ENCODE measurements around the gene COL5A1.
A peak's percentile ranks its signal among the peaks of the same experiment; 100 is the strongest.
"Not testable (repeated sequence)": the region's sequence is repeated elsewhere in the genome, so short reads cannot be mapped to it uniquely, and the experiment has no call there.

Gene COL5A1

GRCh38 chr9:134658378-134658955, 16.9 kb downstream of the COL5A1 start:
- DNase-seq = peak; percentile 13

- DNase-seq = no peak
These were observed 18.1 kb downstream of the COL5A1 start for GRCh38 chr9:134659688-134660131.

DNA sequence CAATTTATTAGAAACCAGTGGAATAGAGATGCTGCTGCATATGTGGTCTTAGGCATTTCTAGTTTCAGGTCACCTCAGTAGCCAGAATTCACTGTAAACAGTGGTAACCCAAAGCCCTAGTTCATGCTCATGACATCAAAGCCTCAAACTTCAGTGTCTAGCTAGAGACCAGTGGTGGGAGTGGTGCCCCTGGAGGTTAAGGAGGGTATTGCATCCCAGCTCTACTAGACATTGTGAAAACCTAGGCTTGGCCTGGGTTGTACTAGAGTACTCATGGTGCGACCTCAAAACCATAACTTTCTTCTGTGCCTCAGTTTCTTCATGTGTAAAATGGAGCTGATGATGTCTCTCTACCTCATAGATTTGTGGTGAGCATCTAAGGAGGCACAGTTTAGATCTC, 18.8 kb downstream of the COL5A1 start:
- no peak for DNase-seq

GRCh38 chr9:134661299-134661698, 19.7 kb downstream of the COL5A1 start:
- no peak for DNase-seq

DNA sequence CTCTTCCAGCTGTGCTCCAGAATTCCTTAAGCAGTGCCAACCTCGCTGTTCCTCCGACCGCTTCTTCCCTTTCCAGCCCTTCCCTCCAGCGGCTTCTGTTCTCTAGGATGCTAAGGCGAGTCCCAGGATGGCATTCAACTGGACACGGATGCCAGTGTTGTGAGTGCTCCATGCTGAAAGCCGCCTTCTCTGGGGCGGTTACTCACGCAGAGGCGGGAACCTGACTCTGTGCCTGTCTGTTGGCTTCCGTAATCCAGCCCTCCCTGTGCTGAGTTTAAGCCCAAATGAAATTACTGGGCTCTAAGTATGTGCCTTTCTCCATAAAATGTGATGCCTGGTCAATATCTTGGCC, 20.2 kb downstream of the COL5A1 start:
- no peak for DNase-seq

- no peak for DNase-seq
These were observed 20.7 kb downstream of the COL5A1 start for GRCh38 chr9:134662143-134662876.

- DNase-seq = no peak
These were observed 21.5 kb downstream of the COL5A1 start for GRCh38 chr9:134663084-134663483.

DNA sequence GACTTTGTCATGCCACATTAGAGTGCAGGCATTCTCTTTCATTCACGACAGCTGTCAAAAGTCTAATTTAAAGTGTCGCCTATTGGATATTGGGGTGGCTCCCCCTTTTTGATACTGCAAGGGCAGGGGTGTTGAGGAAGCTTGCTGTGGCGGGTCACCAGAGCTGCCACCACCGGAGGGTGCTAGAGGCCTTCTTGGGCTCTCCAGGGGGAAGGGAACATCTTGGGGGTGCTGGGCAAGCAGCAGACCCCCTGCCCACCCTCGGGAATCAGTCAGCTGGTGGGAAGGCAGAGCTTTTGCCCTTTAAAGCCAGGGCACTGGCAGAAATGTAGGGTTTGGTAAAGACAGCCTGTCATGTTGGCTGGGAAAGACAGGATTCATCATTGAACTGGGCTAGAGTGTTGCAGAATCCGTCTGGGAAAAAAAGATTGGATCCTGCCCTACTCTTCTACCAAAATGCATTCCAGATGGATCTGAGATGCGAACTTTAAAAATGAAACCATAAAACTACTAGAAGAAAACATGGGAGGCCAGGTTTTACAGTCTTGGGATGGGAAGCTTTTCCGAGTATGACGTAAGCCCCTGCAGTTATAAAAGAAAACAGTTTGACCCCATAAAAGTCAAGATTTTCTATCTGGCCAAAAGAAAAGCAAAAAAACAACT, 22.3 kb downstream of the COL5A1 start:
- no peak for DNase-seq

- no peak for DNase-seq
These were observed 22.8 kb downstream of the COL5A1 start for GRCh38 chr9:134664446-134664845.

DNA sequence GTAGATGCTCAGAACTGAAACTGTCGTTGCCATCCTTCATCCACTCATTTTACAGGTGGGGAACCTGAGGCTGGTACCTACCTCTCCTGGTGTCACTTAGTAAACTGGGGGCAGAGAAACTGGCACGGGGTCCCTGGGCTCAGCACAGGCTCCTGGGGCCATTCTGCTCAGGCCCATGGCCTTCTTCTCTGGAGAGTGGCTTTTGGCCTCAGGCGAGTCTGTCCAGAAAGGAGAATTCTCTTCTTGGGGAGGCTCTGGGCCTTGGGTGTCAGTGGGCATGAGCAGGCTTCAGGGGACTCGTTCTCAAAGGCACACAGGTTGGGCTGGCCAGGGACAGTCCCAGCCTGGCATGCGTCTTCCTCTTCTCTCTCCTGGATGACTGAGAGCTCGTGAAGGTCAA, 24.6 kb downstream of the COL5A1 start:
- no peak for DNase-seq

DNA sequence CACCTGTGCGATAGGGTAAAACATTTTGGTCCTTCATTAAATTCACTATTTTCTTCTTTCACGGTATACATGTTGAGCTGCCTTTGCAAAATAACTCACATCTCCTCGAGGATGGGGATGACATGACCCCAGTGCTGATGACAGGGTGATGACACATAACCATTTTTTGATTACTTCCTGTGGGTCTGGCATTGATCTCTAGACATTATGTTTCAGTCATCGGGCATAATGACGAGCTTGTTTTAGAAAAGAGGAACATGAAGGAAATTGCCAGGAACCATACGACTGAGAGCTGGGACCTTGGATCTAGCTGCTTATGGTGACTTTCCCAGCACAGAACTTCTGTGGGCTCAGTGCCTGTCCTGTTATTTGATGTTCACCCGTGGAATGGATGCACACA, 25.2 kb downstream of the COL5A1 start:
- DNase-seq = no peak

DNA sequence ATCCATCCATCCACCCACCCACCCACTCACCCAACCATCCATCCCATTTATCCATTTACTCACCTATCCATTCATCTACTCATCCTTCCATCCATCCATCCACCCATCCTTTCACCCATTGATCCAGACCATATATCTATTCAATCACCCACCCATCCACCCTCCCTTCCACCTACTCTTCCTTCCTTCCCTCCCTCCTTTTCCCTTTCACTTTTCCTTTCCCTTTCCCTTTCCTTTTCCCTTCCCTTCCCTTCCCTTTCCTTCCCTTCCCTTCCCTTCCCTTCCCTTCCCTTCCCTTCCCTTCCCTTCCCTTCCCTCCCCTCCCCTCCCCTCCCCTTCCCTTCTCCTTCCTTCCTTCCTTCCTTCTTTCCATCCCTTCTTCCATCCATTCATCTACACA, 27.4 kb downstream of the COL5A1 start:
- not testable (repeated sequence) for DNase-seq

- DNase-seq = no peak
These were observed 27.9 kb downstream of the COL5A1 start for GRCh38 chr9:134669399-134669955.

GRCh38 chr9:134670042-134670525, 28.5 kb downstream of the COL5A1 start:
- no peak for DNase-seq

- DNase-seq = no peak
These were observed 29.3 kb downstream of the COL5A1 start for GRCh38 chr9:134670851-134671281.

DNA sequence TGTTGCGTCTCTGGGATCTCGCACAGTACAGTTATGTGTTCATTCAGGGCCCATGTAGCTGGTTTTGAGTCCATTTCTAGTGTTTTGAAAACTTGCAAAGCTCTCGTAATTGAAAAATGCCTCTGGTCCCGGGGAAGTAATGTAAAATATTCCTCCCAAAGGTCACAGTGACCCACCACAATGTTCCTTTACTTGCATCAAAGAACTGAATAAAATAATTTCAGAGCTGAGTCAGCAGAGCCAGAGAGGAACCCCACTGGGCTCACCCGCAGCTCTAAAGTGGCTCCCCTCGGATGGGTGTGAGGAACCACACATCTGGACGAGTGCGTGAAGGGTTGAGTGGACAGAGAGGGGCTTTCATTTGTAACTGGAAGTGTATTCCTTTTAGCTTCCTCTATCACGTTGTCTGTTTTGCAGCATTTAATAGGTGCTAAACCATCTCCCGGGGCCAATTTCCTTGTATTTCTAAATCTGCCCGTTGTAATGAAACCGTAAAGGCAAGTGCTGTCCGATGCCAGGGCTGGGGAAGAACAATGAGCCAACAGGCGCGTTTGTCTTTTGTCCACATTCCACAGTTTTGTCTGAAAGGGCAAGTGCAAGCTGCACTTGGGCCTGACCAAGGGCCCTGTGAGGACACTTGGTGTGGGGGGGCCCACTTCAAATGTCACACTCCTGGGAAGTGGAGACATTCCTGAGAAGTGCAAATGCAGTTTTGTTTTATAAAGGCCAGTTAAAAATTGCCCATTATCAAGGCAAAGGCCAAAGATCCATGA, 29.9 kb downstream of the COL5A1 start:
- peak; percentile 15 for DNase-seq

DNA sequence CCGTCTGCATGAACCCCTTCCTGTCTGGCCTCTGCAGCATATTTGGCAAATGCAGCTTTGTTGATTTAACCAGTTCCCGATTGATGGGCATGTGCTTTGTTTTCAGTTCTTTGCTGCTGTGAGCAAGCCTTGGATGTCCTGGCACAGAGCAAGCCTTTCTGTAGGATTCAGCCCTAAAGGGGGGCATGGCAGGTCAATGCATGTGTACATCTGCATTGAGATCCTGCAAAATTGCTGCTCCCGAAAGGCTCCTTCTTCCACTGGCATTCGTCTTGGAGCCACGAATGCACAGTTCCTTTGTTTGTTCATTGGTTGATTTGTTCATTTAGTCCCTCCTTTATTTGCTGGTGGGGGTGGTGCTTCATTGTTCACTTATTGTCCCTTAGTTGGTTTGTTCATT, 34.8 kb downstream of the COL5A1 start:
- no peak for DNase-seq

GRCh38 chr9:134676886-134677285, 35.3 kb downstream of the COL5A1 start:
- no peak for DNase-seq

DNA sequence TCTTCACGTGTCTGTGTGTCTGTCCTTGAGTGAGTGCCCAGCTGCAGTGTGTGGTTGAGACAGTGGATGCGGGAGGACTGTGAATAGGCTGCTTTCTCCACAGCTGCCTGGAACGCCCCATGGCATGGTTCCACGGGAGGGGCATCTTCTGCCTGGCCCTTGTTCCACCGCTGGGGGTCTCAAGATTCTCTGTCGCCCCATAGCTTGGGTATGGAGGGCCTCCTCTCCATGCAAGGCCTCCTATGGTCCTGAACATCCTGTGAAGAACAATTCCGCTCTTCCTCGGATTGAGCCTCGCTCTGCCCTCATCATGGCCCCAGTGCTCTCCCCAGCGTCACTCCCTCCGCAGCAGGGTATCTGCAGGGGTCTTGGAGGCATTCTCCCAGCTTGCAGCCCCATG, 36.1 kb downstream of the COL5A1 start:
- no peak for DNase-seq

DNA sequence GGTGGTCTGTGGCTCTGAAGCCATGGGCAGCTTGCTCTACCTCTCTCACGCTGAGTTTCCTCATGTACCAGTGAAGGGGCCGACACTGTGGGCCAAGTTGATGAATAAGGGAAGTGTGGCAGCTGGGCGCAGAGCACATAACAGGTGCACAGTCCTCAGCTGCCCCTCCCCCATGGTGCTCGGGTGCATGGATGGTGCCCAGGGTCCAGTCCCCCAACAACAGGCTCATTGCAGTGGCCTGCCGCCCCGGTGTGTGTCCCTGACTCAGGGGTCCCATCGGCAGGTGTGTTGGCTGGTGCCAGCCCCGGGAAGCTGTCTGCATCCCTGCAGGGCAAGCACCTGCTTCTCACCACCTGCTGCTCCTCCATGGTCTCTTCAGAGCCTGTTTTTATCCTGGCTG, 36.6 kb downstream of the COL5A1 start:
- DNase-seq = peak; percentile 68

GRCh38 chr9:134678666-134679443, 37.3 kb downstream of the COL5A1 start:
- DNase-seq = peak; percentile 68
